ENCODE data around the gene ADAMTS19.

ADAMTS19 gene

DNA sequence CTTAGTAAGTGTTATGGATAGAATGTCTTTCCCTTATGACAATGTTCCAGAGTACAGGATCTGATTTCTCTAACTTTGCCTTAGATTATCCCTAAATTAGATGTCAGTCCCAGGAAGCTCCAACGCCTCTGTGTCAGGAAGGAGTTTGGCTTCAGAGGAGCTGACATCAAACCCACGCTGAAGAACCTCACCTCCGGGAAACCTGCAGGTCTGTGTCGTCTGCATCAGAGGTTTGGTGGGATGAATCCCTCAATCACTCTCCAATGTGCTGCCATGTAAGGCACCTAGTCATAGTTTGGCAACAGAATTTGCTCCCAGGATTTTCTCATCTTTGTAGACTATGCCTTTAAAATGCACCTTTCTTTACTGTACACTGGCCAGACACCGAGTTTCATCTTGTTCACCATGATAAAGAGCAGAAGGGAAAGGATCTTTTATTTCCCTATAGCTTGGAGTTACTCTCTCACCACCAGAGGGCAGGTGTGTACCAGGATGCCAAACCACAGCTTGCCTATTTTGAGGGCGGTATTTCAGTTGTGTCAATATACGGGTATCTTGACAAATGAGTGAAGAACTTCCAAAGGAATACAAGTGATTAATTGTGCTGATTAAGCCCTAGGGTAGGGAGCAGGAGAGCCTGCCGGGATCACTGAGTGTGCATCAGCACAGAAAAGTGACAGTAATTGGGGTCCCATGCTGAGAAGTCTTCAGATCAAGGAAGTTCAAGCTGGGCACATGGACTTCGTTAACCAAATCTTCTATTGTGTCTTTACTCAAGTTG, 311.1 kb downstream of the ADAMTS19 start:
- FAIRE-seq, result no peak

DNA sequence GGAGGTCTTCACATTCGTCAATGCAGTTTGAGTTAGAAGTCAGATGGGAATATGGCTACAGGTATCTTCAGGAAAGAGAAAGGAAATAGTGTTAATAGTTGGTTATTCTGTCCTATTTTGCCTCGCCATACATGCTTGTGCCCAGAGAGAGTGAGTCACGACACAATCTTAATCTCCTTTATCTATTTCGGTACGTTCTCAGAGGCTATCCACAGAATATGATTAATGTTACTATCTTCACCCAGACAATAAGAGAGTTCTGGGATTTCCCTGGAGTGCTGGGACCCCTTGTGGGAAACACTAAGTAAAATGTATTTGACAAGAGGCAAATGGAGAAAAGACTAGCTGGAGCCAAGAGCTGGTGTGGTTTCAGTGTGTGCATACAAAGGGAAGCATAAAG, 313.3 kb downstream of the ADAMTS19 start:
- no peak for FAIRE-seq

- FAIRE-seq, result no peak
Observed at GRCh38 chr5:129781594-129781993, 321.5 kb downstream of the ADAMTS19 start.

All from colon (tissue), 2 donors.